Femur (tissue), 1 donor: ENCODE results near the gene GSTP1.
"Not testable (repeated sequence)": the region's sequence is repeated elsewhere in the genome, so short reads cannot be mapped to it uniquely, and the experiment has no call there.

Source experiments
- DNase-seq: peaks from one replicate; pipeline ENCODE4 v3.0.0-alpha.2; 2017

Gene GSTP1

DNA sequence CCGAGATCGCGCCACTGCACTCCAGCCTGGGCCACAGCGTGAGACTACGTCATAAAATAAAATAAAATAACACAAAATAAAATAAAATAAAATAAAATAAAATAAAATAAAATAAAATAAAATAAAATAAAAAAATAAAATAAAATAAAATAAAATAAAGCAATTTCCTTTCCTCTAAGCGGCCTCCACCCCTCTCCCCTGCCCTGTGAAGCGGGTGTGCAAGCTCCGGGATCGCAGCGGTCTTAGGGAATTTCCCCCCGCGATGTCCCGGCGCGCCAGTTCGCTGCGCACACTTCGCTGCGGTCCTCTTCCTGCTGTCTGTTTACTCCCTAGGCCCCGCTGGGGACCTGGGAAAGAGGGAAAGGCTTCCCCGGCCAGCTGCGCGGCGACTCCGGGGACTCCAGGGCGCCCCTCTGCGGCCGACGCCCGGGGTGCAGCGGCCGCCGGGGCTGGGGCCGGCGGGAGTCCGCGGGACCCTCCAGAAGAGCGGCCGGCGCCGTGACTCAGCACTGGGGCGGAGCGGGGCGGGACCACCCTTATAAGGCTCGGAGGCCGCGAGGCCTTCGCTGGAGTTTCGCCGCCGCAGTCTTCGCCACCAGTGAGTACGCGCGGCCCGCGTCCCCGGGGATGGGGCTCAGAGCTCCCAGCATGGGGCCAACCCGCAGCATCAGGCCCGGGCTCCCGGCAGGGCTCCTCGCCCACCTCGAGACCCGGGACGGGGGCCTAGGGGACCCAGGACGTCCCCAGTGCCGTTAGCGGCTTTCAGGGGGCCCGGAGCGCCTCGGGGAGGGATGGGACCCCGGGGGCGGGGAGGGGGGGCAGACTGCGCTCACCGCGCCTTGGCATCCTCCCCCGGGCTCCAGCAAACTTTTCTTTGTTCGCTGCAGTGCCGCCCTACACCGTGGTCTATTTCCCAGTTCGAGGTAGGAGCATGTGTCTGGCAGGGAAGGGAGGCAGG lies at the start of gene GSTP1:
TSS of gene GSTP1 (plus strand) at position 566 of the 958 bp plus-strand sequence. CDS start at position 598, 32 bp downstream.
- DNase-seq: peak; percentile 93

DNA sequence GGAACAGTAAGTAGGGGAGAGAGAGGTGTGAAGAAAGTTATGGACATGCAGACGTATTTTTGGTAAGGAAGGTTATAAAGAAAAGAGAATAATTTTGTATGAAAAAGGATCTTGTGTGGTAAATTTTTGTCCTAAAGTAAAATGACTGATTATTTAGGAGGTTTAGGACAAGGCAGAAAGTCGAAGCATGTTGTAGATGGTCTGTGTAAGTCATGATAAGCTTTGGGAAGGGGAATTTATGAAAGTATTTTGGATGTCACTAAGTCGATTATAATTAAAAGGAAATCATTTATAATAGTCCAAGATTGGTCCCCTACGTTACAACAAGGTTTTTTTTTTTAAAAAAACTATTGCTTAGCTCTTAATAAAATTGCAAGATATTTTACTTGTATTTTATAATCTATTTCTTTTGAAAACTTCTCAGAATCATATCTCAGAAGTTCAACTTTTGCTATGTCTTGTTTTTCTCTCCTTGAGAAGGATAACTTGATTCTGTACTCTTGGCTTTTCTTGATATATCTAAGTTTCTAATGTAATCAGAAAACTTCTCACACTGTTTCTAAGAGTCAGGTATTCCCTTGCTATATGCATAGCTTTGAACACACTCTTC lies 49.4 kb upstream of the GSTP1 start:
- DNase-seq: no peak

DNA sequence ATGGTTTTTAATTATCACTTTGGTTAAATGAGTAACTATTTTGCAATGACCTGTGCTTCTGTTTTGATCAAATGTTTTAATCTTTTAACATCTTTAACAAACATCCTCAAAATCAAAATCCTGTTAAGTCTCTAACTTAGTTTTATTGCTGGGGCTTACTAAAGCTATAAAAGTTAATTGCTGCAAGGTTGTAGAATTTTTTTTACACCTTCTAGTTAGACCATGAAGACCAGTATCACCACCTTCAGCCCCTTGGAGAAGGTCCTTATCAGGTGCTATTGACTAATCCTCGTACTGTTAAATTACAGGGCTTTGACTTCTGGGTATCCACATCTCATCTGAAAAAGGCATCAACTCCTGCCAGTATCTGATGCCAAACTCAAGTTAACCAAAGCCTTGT lies 48.1 kb upstream of the GSTP1 start:
- DNase-seq: no peak

DNA sequence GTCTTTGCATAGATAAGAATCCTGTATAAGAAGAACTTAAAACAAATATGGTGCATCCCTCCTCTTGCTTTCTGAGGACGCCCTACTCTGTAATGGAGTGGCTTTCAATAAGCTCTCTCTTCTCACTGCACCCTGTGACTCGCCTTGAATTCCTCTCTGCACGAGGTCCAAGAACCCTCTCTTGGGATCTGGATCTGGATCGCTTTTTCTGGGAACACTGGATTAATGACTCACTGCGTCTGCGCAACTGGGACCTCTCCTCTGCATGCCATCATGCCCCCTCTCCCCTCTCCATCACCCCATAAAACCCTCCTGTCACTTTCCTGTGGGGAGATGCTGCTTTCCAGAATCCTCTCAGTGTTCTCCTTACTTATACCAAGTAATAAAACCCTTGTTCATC lies 45.3 kb upstream of the GSTP1 start:
- no peak for DNase-seq

DNA sequence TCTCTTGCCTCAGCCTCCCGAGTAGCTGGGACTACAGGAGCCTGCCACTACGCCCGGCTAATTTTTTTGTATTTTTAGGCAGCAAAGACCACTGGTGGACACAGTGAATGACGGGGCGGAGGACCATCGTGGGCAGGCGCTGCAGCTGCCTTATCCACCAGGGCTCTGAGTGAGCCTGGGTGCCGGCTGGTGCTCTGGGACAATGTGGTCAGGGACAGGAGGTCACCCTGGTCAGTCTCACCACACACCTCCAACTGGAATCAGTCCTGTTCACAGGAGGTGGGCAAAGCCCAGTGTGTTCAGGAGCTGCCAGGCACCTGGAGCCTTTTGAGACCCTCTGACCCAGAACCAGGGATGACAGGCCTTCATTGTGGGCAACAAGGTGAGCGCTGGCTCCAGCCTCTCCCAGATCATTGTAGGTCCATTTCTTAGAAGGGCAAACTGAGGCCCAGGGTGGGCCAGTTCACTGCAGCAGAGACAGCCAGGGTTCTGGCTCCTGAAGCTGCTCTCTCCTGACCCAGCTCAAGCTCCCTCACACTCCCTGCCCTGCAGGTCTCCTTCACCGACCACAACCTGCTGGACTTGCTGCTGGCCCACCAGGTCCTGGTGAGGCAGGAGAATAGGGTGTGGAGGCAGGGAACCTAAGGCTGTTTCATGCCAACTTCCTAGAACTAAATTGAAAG lies 44.6 kb upstream of the GSTP1 start:
- no peak for DNase-seq

DNA sequence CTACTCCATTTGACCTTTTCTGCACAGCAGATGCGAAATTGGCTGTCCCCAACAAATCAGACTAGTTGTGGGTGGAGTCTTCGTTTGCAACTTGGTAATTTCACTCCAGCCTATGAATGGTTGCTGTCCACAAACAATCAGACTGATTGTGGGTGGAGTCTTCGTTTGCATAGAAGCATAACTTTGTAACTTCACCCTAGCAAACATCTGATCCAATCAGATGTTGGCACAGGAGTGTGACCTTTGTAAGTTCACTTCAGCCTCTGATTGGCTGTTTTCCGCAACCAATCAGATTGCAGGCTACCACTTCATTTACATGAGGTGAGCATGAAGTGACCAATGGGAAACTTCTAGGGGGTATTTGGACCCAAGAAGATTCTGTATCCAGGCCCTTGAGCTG lies 44.1 kb upstream of the GSTP1 start:
- DNase-seq: no peak

DNA sequence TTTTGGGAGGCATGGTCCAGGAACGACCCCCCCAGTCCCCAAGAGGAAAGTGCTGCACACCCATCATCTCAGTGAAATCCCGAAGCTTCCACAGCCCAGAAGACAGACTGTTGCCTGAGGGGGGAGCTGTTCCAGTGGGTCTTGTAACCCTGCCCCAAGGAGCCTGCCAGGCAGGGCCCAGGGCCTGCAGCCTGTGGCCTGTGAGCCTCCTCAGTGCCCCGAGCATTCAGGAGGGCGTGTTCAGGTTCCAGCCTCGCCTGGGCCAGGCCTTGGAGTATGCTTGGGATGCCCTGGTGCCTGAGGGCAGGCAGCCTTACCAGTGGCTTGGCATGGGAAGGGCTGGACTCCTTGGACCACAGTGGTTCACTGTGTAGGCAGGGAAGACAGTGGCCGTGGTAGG lies 42.4 kb upstream of the GSTP1 start:
- no peak for DNase-seq

DNA sequence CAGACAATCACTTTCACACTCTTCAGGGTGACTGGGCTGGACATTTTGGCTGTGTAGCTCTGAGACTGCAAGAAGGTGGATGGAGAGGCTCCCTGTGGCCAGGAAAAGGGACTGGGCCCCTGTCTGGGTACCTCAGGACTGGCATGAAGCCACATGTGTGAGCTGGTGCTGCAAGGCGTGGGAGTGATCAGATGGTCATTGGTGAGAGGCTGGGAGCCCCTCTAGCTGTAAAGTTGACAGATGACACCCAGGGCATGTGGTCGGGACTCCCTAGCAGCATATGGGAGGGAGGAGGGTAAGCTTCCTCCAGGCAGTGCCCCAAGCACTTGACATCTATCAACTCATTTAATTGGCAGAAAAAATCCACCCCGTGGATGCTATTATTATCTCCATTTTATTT lies 41.4 kb upstream of the GSTP1 start:
- no peak for DNase-seq

DNA sequence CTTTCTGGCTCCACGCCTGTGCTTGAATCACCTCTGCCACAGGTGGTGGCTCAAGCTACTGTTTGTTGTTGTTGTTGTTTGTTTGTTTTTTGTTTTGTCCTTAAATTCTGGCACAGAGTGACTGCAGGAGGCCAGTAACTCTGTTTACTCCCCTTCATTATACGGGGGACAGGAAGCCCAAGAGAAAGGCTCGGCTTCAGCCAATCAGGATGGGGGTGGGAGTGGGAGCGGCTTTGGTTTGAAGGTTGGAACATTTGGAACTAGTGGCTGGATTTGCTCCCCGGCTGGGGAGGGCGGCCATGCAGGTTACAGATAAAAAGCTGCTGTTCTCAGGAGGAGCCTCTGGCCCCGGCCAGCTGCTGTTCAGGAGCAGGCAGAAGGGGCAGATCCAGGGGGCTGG lies 40.6 kb upstream of the GSTP1 start:
- DNase-seq: no peak

DNA sequence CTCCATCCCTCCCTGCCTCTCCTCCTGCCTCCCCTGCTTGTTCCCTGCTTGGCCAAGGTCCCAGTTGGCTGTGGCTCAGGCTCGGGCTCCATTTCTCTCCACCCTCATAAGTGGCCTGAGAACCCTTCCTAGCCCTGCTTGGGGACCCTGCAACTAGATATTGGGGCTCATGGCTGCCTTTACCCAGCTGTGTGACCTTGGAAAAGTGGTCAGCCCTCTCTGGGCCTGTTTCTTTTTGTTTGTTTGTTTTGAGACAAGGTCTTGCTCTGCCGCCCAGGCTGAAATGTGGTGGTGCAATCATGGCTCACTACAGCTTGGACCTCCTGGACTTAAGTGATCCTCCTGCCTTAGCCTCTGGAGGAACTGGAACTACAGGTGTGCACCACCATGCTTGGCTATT lies 40.0 kb upstream of the GSTP1 start:
- DNase-seq: no peak

DNA sequence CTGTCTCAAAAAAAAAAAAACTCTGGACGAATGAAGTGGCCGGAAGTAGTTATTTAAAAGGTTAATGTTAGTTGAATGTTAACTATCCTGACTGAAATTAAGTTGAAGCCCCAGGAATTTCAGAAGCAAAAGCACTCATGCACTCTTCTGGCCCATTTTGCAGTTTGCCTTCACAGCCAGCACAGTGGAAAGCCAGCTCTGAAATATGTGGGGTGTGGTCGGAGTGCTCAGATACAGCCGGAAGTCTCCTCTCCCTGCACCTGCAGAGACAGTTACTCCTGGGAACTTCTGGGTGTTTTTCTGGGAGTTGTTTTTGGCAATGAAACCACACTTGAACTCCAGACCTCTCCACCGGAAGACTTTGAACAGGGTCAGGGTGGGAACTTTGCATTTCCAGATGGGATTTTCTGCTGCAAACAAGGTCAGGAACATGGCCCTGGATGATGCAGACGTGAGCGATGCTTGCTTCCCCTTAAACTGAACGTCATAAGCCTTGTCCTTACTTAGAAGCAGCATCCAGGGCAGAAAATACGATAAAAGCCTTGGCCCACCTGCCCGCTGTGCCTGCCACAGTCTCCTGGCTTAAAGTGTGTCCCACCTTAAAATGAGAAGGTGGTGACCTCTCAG lies 38.9 kb upstream of the GSTP1 start:
- no peak for DNase-seq

DNA sequence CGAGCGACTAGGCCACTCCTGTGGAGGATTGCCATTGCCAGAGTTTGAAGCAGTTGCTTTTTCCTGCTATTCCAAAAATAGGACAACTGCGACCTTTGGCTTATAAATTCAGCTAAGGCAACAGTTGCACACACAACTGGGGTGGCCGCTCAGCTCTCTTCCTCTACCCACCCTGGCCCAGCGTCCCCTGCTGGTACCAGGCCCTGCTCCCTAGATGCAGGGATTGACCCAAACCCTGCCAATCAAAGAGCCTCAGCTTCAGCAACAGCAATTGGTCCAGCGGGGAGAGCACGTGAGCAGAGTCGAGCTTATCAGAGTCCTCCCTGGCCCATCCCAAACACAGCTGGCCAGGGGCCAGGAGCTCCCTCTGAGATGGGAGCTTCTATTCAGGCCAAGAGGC lies 38.3 kb upstream of the GSTP1 start:
- no peak for DNase-seq

DNA sequence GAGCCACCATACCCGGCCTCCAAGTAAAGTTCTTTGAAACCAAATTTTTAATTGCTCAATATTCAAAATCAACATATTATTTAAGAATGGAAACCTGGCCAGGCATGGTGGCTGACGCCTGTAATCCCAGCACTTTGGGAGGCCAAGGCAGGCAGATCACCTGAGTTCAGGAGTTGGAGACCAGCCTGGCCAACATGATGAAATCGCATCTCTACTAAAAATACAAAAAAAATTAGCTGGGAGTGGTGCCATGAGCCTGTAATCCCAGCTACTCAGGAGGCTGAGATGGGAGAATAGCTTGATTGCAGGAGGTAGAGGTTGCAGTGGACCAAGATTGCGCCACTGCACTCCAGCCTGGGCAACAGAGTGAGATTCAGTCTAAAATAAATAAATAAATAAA lies 35.5 kb upstream of the GSTP1 start:
- DNase-seq: not testable (repeated sequence)

DNA sequence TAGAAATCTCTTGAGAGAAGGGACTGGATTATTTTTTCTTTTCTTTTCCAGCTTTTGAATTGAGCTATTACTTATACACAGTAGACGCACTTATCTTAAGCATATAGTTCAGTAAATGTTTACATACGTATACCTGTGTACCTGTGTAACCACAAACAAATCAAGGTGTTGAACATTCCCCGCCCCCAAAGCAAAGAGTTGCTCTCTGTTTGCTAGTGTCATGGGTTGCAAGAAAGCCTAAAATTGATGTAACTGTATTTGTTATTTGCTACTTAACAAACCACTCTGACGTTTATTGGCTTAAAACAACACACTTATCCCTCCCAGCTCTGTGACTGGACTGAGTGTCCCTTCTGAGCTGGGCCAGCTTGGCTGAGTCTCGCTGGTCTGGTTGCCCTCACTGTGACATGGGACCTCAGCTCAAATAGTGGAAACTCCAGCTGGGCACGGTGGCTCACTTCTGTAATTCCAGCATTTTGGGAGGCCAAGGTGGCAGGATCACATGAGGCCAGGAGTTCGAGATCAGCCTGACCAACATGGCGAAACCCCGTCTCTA lies 35.0 kb upstream of the GSTP1 start:
- no peak for DNase-seq

DNA sequence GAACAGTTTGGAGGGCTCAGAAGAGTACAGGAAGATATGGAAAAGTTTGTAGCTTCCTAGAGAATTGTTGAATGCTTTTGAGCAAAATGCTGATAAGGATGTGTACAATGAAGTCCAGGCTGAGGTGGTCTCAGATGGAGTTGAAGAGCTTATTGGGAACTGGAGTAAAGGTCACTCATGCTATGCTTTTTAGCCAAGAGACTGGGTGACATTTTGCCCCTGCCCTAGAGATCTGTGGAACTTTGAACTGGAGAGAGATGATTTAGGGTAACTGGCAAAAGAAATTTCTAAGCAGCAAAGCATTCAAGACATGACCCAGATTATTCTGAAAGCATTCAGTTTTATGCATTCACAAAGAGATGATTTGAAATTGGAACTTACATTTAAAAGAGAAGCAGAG lies 32.5 kb upstream of the GSTP1 start:
- DNase-seq: no peak

DNA sequence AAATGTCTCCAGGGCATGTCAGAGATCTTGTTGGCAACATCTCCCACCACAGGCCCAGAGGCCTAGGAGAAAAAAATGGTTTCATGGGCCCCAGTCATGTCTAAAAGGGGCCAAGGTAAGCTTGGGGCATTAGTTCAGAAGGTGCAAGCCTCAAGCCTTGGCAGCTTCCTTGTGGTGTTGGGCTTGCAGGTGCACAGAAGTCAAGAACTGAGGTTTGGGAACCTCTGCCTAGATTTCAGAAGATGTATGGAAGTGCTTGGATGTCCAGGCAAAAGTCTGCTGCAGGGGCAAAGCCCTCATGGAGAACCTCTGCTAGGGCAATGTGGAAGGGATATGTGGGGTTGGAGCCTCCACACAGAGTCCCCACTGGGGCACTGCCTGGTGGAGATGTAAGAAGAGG lies 31.9 kb upstream of the GSTP1 start:
- not testable (repeated sequence) for DNase-seq

DNA sequence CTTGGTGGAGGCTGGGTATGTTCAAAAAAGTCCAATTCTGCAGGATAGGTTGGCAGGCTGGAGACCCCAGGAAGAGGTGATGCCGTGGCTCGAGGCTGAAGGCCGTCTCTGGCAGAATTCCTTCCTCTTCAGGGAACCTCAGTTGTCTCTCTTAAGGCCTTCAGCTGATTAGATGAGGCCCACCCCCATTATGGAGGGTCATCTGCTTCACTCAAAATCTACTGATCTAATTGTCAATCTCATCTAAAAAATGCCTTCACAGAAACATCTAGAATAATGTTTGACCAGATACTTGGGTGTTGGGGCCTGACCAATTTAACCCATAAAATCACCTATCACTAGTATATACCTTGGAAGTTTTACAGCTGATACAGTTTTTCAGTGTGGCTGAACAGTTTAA lies 27.4 kb upstream of the GSTP1 start:
- no peak for DNase-seq

DNA sequence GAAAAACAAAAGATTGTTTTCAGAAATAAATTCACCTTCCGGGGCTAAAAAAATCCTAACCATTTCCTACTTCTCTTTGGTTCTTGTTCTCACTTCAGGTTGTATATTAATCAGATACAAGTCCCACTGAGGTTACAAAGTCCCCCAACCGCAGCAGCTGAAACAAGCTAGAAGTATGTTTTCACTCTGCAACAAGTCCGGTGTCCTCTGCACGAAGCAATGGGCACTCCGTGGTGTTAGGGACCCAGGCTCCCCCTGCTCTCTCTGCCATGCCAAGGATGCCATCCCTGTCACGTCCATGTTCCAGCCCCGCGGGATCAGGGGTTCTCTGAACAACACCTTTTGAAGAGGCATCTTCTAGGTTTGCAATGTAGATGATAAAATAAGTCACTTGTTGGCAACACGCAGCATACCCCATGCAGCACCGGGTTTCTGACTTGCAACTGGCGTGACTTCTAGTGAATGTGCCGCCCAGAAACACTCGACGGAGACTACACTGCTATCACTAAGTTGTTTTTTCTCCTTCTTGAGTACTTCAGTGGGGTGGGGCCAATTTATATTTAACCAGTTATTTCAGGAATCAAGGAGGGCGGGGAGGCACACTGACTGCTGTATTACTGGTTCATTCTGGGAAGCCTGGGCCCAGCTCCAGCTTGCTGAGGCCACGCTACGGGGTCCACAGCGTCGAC lies 25.4 kb upstream of the GSTP1 start:
- DNase-seq: peak; percentile 69

DNA sequence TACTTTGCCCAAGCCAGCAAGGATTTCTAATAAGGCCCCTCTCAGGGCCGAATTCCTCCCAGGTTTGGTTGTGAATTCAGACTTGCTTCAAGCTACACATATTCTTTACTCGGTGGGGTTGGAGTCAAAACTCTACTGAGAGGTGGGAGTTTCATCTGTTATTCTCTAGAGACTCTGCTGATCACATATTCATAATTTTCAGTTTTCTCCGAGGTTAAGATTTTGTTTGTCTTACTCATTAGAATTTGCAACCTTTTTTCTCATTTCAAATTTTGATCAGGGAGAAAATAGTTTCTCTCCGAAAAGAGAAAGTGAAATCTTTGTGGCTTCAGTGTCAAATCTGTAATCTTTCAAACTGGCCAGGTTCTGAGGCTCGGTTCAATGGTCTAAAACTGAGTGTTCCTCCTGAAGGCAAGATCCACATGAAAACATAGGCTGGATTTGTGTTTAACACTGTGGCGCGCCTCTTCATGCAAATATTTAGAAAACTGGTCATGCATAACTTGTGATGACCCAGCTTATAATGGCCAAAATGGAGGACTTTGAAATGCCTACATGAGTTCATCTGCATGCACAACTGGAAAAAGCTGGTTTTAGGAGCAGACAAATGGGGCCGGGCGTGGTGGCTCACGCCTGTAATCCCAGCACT lies 21.5 kb upstream of the GSTP1 start:
- DNase-seq: no peak

DNA sequence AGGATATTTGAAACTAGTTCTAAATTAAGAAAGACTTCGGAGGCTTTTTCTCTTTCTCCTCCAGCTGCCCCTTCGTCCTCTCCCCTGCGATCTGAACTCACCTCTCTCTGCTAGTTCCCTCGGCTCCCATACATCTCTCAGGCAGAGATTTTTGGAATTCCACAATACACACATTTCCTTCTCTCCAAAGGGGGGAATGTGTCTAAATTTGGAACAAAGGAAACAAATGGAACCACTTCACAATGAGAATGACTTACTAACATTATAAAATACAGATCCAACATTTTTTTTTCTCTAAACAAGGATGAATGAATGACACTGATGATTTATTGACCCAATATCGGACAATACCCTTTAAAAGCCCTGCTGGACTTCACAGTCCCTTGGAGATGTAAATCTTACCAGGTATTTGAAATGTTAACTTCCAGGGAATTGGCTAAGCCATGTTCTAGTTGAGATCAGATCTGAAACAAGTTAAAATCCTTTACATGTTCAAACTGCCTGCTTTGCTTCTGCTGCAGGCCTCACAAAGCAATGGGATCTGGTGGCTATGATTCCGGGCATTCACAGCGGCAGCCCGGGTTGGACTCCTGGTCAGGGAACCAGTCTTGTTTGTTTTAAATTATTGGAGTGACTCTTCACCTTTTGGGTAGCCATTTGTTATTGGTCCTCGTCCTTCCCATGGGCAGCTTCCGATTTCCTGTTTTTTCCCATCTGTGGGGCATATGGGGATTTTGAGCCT lies 20.5 kb upstream of the GSTP1 start:
- DNase-seq: no peak

DNA sequence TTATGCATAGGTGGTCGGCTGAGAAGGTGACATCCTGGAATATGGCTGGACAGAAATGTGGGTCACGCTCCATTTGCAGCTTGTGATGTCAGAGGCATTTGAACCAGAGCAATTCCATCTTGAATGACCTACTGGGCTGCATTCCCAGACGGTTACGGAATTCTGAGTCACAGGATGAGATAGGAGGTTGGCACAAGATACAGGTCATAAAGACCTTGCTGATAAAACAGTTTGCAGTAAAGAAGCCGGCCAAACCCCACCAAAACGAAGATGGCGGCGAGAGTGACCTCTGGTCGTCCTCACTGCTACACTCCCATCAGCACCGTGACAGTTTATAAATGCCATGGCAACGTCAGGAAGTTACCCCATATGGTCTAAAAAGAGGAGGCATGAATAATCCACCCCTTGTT lies 19.9 kb upstream of the GSTP1 start:
- DNase-seq: not testable (repeated sequence)
